GM12892 (cell line): ENCODE data around the gene PDE8A.
"Not testable (repeated sequence)": the region's sequence is repeated elsewhere in the genome, so short reads cannot be mapped to it uniquely, and the experiment has no call there.

Source experiments
- POLR2A ChIP-seq: IDR thresholded peaks from 2 replicates; pipeline ENCODE4 v1.6.1; 2011; ENCODE audit warnings: low read depth, low read length, control low read depth
- POLR2AphosphoS5 ChIP-seq: IDR thresholded peaks from 2 replicates; pipeline ENCODE4 v1.6.1; 2011; ENCODE audit warnings: low read depth, low read length, control low read depth

DNA sequence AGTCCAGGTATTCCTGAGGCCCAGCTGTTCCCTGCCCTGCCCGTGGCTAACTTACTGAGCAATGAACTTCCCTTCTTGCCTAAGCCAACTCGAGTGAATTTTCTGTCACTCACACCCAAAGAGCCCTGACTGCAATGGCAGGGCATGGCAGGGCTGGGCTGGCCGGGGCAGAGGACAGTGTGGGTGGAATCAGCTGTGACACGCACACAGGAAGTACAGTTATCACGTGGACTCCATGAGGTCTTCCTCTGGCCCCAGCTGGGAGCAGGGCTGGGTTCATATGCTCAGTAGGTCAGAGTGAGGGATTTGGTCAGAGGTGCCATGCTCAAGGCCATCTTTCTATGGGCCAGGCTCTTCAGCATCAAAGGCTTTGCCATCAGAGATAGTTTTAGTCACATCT, 192.0 kb downstream of the PDE8A start:
- not testable (repeated sequence) for TF ChIP-seq POLR2AphosphoS5, POLR2A
